HG02798 (cell line): ENCODE data around the gene FAM177A1.
A peak's percentile ranks its signal among the peaks of the same experiment; 100 is the strongest.

Experiments used
- ATAC-seq: cut with Tn5 transposase; IDR thresholded peaks from one replicate; pipeline ENCODE4 v1.9.1; 2021; ENCODE audit warnings: mild to moderate bottlenecking; ENCODE audit not compliant: unreplicated experiment, poor library complexity

Gene FAM177A1

DNA sequence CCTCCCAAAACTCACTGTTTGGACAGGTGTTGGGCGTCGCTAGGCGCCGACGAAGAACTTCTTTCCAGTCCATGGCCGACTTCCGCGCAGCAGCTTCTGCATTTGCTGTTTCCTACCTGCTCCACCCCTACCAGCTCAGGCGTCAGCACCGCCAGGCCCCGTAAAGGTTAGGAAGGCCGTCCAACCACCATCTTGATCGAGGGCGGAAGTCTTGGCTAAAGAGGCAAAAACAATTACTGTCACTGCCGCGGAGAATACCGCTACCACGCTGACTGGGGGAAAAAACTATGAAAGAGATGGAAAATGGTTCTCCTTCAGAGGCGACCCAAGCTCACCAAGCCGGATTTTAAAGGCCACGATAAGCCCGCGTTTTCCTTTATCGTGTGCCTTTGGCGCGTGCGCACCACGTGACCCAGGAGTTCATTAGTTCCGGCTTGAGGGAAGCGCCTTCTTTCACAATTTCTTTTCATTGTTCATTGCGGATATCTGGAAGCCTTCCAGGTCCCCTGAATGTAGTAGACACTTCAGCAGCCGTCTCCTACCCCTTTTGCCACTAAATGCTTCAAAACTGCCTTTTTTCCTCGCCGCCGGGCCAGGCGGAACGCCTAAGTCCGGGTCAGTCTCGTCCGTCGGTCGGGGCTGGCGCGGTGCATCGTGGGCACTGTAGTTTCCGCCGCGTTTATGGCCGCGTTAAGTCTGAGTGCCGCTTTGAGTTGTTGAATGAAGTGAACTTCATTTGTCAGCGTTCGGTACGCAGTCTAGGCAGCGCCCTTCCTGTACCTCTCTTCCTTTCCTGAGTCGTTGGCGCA is 76.0 kb downstream of the FAM177A1 start, which contains the start of the genes PPP2R3C and PRORP:
Gene PPP2R3C (minus strand): TSS at position 104 of the 809 bp plus-strand sequence. CDS start 31 bp downstream, at position 73.
Gene PRORP (plus strand): TSS at position 666 of the 809 bp plus-strand sequence. CDS start 694 bp downstream, outside the sequence.
- ATAC-seq = peak; percentile 86

DNA sequence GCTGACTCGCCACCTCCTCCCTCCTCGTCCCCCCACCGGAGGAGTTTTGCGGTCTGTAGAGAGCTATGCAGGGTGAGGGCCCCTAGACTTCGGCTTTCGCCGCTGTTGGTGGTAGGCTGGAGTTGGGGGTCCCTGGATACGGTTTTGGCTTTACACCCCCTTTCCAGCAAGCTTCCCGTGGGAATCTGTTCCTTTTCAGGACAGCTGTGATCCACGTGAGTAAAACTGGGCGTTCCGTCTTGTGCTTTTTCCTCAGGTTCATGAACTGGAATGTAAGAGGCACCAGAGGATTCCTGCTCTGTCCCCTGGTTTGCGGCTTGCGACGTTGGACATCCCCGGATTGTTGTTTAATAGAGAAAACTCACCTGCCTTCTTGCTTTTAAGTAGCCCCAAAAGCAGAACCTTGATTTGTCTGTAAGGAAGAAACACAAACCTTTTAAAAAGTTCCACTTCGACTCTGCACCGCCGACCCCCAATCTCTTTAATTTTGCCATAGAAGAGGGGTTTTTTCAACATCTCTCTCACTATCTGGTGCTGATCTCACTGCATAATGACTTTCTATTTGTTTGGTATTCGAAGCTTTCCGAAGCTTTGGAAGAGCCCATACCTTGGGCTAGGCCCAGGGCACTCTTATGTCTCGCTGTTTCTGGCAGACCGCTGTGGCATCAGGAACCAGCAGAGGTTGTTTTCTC is 76.8 kb downstream of the FAM177A1 start:
- no peak for ATAC-seq

DNA sequence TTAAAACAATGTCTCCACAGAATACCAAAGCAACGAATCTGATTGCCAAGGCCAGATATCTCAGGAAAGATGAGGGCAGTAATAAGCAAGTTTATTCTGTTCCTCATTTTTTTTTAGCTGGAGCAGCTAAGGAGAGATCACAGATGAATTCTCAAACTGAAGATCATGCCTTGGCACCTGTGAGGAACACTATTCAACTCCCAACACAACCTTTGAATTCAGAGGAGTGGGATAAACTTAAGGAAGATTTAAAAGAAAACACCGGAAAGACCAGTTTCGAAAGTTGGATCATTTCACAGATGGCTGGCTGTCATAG is 77.3 kb downstream of the FAM177A1 start:
- ATAC-seq = no peak

DNA sequence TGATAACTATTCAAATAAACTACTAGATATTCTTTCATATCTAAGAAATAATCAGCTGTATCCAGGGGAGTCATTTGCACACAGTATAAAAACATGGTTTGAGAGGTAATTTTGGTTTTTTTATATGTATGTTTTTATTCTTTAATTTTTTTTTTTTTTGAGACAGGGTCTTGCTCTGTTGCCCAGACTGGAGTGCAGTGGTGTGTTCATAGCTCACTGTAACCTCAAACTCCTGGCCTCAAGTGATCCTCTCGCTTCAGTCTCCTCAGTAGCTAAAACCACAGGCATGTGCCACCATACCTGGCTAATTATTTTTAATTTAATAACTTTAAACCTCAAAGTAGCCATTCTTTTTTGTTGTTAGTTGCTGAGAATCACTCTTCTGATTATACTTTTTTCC is 78.1 kb downstream of the FAM177A1 start:
- no peak for ATAC-seq
